Measurements from ENCODE around the gene WDR41.
A peak's percentile ranks its signal among the peaks of the same experiment; 100 is the strongest.

Gene WDR41

DNA sequence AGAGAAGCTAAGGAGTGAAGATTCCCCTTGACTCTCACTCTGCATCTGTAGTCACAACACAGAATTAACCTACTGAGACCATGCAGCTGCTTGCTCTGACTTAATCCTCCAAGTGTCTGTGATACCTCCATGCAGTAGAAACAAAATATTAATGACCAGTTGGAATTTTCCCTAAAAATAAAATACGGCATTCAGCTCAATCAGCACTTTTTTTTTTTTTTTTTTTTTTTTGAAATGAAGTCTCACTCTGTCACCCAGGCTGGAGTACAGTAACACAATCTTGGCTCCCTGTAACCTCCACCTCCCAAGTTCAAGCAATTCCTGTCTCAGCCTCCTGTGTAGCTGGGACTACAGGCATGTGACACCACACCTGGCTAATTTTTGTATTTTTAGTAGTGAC is 48.4 kb downstream of the WDR41 start:
- DNase-seq: no peak

DNA sequence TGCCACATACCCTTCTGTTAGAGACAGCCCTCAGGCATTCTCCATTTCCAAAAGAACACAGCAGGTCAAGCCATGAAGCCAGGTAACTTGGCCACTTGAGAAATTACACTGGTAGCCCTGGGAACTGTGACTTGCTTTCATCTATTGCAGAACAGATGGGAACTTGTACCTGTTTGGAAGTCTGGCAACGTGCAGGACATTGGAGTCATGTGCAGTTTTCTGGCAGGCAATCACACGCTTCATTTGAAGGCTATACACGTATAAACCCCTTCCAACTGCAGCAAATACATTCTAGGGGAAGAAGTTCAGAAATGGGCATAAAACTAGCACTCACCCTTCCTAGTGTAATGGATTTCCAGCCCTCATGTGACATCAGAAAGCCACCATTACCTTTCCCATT is 54.0 kb downstream of the WDR41 start:
- no peak for DNase-seq

DNA sequence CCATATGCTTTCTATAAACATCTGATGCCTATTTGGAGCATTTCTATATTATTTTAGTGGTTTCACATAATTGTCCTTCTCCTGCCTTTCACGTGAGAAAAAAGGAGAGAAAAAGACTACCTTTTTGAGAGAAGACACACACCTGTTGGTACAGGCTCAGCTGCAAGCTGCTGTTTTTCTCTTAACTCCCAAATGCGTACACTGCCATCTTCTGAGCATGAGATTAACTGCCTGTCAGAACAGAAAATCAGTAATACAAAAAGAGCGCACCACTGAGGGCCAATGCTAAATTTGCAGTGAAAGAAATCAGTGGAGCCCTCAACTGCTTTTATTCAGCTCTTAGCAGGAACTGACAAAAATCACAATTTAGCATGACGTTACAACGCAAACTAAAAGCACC is 54.9 kb downstream of the WDR41 start:
- peak in 1 of 2 experiments; percentile 4 for DNase-seq

DNA sequence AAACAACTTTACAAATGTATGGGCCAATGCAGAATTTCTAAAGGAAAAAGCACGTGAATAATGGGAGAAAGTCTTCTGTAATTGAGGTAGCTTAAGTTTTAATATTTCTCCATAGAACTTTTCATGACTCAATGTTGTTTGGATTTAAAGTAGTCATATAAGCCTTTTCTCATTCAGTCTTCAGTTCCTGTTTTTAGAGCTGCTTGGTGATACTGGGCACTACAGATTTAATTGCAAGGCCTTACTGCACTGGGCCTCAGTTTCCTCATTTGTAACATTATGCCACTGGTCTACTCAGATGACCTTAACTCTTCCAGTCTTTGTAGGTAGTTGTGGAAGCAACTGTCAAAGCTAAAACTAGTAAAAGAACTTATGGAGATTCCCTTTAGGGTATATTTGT is 60.4 kb downstream of the WDR41 start:
- DNase-seq: no peak

DNA sequence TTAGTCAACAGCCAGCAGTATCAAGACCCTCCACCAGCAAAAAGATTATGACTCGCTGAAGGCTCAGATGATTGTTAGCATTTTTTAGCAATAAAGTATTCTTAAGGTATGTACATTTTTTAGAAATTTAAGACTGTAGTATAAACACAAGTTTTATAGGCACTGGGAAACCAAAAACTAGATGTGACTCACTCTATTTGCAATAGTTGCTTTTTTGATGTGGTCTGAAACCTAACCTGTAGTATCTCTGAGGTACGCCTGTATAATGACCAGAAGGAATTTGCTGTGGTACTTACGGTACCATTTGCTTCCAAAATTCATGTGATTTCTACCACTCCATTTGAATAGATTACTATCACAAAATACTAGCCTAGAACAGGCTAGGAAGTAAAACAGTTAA is 60.8 kb downstream of the WDR41 start:
- DNase-seq: no peak

DNA sequence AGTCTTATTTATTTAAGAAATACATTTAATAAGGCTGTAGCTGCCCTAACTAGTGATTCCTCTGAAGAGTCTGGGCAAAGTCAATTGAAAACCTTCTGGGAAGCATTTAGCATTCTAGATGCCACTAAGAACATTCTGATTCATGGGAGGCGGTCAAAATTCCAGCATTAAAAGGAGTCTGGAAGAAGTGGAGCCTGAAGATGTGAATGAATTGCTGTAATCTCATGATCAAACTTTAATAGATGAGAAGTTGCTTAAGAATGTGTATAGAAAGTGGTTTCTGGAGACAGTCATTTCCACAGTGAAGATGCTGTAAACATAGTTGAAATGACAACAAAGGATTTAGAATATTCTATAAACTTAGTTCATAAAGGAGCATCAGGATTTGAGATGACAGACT is 61.4 kb downstream of the WDR41 start:
- no peak for DNase-seq

DNA sequence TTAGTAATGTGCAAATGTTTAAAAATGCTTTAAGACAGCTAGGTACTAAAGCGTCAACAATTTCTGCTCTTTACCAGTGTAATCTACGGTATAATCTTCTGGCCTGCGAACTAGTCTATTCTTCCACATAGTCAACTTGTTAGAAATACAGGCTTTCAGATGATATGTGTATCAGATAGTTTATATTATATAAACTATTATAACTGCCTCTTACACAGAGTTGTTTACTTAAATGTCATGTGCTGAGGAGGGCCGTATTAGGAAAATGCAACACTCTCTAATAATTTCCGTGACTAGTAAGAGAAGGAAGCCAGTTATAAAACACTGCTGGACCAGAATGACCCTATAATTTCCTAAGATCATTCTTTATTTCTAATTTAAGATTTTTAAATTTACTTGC is 63.6 kb downstream of the WDR41 start:
- DNase-seq: no peak

DNA sequence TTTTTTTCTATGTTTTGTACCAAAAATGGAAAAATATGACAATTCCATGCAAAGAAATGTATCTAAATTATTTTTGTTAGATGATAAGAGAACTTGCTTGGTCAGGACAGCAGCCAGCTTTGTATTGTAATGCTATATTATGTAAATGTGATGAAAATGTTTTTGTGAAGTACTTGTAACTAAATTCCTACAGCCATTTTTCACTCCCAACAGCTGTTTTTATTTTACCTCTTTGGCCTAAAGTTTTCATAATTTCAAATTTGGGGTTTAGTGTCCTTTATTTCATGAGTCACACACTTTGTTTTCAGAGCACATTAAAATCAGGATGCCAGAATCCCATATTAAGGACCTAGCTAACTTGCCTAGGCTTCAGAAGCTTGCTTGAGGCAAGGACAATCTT is 64.1 kb downstream of the WDR41 start:
- no peak for DNase-seq

DNA sequence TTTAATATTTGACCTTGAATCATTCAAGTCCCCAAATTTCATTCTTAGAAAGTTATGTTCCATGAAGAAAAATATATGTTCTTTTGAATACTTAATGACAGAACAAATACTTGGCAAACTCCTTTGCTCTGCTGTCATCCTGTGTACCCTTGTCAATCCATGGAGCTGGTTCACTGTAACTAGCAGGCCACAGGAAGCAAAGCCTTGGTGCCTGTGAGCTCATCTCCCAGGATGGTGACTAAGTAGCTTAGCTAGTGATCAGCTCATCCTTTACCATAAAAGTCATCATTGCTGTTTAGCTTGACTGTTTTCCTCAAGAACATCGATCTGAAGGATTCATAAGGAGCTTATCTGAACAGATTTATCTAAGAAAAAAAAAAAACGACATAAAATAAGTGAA is 65.4 kb downstream of the WDR41 start:
- DNase-seq: no peak

DNA sequence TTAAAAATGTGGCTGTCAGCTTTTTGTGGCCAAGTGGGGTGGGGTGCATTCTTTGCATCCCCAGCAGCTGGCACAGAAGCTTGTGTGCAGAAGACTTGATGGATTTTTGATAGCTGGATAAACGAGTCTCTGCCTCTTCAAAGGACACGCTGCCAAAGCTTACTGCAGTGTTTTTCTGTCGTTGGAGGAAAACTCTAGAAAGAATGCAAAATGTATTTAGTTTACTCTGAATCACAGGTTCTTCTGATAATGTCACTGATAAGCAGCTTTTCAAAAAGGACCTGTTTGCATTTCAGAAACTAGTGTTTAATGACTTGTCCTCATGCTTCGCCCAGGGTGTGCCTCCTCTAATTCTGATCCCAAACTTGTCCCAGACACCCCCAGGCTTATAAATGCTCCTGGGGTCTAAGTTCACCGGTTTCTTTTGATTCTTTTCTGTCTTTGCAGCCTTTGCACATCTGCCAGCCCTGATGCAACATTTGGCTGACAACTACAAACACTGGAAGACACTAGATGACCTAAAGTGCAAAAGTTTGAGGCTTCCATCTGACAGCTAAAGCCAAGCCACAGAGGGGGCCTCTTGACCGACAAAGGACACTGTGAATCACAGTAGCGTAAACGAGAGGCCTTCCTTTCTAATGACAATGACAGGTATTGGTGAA is 66.0 kb downstream of the WDR41 start:
- DNase-seq: no peak

DNA sequence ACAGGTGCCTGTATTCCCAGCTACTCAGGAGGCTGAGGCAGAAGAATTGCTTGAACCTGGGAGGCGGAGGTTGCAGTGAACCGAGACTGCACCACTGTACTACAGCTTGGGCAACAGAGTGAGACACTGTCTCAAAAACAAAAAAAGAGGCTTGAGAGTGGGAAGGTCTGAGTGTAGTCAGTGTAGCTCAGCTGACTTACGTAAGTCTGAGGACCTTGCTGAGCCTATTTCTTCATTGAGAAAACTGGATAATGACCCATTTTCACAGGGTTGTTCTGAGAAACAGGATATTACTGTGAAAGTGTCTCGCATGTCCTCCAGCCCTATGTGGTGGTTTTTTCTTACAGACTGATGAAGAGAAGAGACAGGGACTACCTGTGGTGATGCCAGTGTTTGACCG is 66.7 kb downstream of the WDR41 start:
- no peak for DNase-seq

DNA sequence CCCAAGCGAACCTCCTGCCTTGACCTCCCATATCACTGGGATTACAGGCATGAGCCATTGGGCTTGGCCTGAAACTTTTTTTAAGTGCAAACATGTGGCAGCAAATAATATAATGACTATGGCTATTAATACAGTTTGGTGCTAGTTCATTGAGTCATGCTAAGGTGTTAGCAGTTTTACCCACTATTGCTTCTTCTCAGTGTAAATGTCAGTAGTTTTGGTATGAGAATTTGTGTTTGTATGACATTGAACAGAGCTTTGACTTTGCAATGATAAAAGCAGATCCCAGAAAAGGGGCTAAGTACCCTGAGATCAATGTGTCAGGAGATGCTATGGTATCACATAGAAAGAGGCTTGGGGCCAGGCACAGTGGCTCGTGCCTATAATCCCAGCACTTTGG is 67.2 kb downstream of the WDR41 start:
- DNase-seq: no peak

DNA sequence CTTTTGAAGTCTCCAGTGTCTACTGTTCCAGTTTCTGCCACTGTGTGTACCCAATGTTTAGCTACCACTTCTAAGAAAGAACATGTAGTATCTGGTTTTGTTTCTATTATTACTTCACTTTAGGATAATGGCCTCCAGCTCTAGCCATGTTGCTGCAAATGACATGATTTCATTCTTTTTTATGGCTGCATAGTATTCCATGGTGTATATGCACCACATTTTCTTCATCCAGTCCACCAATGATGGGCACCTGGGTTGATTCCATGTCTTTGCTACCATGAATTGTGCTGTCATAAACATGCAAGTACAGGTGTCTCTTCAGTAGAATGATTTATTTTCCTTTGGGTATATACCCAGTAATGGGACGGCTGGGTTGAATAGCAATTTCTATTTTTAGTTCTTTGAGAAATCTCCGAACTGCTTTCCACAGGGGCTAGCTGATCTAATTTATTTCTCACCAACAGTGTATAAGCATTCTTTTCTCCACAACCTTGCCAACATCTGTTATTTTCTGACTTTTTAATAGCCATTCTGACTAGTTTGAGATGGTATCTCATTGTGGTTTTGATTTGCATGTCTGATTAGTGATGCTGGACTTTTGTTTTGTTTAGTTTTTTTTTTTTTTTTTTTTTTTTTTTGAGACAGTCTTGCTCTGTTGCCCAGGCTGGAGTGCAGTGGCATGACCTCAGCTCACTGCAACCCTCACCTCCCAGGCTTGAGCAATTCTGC is 68.9 kb downstream of the WDR41 start:
- no peak for DNase-seq

DNA sequence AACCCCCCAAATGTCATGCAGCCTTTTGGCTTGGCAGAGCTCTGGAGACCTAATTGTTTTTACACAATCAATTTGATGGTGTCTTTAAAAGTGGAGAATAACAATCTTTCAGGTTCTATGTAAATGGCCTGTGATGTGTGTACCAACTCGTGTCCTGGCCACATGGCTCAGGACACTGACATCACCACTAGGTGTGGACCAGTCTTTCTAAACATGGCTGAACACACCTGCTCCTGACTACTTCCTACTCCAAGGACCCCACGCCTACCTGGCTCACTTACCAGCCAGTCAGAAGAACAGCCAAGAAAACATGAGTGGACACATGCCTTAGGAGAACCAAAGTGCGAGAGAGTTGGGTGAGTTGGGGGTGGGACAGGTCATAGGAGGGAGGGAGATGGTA is 71.2 kb downstream of the WDR41 start:
- no peak for DNase-seq

DNA sequence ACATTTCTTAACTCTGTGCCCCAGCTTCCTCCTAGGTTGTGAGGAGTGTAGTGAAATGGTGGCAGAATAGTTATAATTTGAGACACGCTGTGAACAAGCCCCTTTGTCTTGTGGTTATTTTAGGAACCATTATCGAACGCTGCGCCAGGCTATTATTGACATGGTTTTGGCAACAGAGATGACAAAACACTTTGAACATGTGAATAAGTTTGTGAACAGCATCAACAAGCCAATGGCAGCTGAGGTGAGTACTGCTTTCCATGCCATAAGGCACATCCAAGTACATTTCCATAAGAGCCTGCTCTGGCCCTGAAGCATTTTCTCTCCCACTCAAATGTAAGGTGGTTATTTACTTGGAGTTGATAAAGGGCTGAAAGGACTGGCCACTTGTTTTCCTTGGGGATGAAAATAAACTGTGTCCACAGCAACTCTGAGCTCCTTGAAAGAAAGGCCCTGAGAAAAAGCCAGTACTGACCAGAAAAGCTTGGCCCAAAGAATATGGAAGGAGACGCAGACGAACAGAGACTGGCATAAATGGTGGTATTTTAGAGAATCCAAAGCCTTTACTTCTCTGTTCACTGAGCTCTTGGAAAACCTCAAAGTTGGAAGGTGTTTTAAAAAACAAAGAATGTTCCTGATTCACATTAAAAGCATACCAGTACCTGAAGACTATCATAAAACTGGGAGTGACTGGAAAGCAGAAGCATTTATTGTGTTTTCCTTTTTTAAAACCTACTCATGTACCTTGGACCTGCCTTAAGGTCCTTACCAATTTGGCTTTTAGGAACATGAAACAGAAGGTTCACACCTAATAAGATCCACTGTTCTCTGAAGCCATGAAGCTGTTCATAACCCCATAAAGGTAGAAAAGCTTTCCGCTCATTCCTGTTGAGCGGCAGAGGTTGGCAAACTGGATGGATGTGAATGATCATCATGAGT is 72.2 kb downstream of the WDR41 start:
- DNase-seq: no peak

DNA sequence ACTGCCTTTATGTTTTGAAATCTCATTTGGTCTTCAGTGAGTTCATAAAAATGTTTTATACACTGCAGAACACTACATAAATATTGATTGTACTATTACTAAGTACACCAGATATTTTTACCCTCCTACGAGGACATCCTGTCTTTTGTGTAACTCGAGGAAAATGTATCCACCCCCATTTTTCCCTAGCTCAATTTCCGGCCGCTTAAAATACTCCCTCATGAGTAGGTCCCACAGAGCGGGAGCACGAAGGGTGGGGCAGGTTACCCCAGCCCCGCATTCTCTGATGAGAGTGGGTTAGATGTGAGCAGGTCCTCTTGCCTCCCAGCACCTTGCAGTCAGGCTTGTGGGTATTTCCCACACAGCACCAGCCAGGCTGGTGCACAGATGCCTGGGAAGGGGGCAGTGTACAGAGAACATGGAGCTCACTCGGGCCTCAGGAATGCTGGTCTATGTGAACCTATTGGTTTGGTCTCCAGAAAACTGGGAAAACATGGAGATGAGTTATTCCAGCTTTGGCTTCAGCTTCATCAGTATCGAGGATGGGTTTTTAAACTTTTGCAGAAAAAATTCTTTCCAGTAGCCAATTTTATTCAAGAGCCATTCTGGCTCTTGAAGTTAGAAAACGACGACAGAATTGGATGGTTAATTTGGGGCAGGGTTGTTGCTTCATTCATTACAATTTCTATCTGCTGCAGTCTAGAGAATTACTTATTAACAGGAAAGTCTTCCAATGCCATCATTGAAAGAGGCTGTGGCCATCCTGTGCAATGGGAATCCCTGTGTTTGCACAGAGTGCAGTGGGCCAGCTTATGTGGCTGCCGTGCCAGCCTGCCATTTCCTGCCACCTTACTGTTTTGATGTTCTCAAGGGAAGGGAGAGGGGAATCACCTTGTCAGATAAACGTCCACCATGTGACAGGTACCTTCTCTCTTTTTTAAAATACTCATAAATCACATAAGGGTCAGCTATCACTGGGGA is 73.2 kb downstream of the WDR41 start:
- no peak for DNase-seq

DNA sequence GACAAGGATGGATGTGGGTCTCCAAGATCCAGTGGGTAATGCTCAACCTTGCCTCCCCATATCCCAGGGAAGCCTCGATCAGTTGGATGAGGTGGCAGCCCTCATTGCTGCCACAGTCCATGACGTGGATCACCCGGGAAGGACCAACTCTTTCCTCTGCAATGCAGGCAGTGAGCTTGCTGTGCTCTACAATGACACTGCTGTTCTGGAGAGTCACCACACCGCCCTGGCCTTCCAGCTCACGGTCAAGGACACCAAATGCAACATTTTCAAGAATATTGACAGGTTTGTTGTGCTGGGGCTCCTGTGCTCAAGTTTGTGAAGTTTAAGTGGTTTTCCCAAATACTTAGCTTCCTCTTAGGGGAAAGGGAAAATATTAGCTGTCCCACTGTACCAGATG is 74.0 kb downstream of the WDR41 start:
- no peak for DNase-seq

DNA sequence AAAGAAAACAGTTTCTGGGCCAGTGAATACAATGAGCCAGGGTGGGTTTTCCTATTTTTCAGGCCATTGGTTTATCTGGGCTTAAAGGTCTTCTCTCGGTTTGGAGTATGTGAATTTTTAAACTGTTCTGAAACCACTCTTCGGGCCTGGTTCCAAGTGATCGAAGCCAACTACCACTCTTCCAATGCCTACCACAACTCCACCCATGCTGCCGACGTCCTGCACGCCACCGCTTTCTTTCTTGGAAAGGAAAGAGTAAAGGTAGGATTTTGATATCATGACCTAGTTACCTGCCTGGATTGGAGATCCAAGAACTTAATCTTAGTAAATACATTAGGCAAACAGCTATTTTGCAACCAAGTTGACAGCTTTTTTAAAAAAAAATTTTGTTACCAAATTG is 79.1 kb downstream of the WDR41 start:
- DNase-seq: no peak

DNA sequence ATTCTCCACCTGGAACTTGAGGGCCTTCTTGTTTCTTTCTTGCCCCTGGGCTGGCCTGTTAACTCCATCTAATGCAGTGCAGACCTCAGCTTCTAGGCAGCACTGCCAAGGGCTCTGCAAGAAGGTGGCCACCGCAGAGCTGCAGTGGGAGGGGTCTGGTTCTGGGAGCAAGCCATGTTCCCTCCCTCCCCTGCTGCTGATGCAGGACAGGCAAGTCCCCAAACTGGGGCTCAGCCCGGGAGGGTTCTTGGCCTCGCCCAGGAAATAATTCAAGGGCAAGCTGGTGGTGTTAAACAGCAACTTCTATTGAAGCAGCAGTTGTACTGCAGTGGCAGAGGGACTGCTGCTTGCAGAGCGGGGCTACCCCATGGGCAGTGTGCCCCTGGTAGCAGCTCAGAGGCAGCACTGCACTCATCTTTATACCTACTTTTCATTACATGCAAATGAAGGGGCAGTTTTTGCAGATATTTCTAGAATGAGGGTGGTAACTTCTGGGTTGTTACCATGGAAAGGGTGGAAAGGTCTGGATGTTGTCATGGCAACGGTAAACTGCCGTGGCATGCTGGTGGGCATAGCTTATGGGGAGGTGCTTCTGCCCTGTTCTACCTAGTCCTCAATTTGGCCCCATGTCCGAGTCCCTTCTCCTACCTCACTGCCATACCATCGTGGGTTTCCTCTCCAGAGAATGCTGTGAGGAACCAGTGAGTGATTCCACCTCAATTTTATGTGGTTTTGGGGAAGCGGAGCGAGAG is 82.1 kb downstream of the WDR41 start:
- no peak for DNase-seq

DNA sequence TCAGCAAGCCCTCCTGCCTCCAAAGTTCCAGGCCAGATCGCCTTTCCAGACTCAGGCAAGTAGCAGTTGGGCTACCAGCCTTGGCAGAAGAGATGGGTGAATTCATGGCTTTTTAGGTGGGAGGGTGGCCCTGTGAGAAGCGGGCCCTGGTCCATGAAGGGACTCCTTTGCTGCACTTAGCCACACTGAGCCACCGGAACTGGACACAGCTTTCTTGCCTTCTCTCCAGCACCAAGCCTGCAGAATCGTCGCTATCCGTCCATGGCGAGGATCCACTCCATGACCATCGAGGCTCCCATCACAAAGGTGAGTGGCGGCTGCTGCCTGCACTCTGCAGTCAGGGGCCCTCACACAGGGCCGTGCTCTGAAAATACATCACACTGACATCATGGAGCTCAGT is 85.0 kb downstream of the WDR41 start:
- no peak for DNase-seq

DNA sequence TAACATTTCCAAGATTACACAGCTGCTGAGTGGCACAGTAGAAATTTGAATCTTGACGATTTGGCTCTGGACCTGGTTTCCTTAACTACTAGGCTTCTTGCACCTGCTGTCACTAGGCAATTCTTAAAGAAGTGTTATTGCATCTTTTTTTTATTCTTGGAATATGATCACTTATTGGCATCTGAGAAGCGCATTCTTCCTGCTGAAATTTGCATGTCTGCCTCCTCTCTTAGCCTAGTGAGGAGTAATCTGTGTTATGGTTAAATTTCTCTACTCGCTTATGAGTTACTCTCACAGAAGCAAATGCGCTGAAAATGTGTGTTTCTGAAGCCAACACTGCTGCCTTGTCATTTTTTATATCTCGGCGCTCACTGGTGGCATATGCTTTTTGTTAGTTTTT is 89.3 kb downstream of the WDR41 start:
- DNase-seq: no peak

DNA sequence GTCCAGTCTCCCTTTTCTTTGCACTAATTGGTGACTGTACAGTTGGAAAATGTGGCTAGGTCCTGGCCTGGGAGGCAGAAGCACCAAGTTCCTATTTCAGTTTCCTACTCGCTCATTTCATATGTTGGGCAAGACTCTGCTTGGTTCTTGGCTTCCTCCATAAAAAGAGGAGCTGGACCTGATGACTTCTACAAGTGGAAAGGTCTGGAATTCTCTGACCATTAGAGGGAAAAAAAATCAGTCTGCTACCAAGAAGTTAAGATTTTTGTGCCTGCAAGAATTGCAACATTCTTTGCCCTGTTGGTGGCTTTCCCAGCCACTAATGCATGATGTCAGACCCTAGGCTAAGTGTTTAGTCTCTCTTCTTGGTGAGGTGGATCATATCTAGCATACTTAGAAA is 91.5 kb downstream of the WDR41 start:
- no peak for DNase-seq

All from SHP77 (cell line).